Measurements from ENCODE around the gene NEDD4L.

Gene NEDD4L

DNA sequence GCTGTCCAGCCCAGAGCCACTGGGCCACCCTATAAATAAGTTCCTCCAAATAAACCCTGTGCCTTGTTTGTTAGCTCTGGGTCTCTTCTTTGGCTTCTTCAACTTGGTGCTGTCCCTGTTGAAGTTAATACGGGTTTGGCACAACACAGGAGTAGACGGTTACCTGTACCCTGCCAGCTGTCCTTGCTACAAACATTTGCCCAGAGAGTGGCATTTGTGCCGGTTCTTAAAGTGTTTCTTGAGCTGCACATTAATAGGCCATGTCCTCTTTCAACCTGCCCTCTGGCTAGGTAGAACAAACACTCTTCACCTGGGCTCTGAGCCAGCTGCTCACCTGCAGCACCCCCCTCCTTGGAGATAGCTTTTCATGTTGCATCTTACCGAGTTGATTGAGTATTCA is 139.2 kb downstream of the NEDD4L start:
- no peak for DNase-seq (ENCODE audit: low spot score)

DNA sequence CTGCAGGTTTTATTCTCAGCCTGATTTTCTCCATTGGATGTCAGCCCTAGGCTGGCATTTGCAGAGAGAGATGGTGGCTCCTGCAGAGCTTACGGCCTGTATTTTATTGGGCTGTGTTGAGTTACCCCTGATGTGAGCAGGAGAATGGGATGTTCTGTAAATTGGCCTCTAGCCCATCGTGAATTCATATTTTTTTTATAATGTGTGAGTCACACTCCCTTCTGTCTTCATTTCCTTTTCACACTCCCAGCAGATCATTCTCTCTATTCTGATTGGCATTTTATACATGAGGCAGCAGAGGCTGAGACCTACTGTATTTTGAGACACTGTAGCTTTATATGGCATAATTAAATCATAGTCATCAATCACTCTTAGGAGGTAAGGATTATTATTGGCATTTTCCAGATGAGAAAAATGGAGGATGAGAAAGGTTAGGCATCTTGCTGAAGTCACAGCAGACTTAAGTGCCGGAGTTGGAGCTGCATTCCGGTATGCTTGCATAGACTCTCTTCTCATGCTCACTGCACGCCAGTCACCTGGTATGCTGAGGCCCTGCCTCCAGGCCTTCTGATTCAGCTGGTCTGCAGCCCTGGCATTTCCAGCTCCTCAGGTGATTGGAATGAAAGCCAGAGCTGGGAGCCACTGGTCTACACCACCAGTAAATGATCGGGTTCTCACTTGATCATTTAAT is 142.4 kb downstream of the NEDD4L start:
- no peak for DNase-seq (ENCODE audit: low spot score)

DNA sequence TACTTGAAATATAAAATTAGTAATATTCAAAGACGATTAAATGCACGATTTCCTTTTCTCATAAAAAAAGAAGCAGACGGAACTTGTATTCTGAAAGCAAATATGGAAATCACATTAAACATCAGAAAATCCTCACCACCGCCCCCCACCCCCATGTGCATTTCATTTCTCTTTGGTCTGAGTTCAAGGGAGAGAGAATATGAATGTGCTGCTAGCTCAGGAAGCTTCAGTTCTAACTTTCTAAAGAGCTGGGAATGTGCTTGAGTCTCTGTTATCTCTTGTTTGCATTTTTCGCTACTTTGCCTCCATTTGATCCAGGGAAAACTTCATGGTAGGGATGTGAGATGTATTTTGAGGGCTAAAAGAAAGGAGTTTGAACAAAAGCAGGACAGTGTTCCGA is 143.6 kb downstream of the NEDD4L start:
- no peak for DNase-seq (ENCODE audit: low spot score)

DNA sequence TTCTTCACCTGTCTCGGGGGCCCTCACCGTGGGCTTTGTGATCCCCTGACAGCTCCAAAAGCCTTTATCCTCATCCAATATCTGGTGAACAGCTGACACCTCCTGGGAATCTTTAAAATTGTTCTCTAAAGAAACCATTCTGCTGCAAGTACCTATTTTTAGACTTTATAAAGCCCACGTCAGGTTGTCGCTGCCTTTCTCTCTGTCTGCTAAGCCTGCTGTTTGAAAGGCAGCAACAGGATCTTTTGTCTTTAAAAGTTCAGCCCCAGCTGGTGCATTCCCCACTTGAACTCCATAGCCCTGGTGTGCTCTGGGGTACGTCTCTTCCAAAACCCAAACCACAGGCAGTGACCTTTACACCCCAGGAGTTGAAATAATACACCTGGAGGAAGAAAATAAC is 145.0 kb downstream of the NEDD4L start:
- DNase-seq (ENCODE audit: low spot score): no peak

DNA sequence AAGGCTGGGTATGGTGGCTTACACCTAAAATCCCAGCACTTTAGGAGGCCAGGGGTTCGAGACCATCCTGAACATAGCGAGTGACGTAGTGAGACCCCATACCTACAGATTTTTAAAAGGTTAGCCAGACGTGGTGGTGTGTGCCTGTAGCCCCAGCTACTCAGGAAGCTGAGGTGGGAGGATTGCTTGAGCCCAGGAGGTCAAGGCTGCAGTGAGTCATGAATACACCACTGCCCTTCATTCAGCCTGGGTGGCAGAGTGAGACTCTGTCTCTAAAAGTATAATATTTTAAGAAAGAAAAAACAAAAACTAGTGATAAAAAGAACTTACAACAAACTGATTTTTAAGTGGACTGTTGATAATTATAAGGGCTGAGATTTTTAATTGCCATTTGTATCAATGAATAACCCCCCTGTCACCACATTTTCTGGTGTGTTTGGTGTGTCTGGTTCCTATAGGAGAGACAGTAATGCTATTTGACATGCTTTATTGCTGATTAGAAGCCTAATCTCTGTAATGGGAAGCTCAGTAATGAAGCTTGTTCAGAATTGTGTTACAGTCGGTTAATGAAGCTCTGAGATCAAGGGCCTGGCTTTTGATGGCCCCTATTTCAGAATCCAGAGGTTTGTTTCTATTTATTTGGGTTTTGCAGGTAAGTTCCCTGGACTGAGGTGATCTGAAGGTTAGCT is 147.0 kb downstream of the NEDD4L start:
- no peak for DNase-seq (ENCODE audit: low spot score)

DNA sequence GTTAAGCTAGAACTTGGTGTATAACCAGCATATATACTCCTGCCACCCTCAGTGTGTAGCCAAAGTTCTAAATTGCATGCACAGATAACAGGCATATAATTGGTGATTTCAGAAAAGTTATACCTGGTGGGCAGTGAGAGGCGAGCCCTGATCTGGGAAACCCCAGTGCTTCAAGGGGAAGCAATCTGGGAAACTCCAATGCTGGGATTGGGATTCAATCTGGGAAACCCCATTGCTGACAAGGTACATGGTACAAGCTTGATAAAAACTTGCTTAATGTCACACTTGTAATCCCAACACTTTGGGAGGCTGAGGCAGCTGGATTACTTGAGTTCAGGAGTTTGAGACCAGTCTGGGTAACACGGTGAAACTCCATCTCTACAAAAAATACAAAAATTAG is 147.6 kb downstream of the NEDD4L start:
- DNase-seq (ENCODE audit: low spot score): no peak

DNA sequence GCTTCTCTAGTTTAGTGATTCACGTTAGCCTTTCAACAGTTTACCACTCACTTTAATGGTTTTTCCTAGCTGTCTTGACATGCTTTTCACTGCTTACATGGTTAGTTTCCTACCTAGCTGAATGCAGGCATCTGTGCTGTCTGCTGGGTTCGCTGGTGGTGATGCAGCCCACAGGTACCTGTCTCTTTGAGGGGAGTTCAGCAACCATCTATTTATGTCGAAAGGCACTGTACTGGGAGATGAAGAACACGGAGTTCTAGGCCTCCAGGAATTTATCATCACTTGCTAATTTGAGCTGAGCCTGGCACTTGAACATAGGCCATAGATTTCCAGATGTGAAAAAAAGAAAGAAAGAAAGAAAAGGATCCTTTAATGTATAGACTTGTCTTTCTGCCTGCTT is 148.5 kb downstream of the NEDD4L start:
- DNase-seq (ENCODE audit: low spot score): no peak

DNA sequence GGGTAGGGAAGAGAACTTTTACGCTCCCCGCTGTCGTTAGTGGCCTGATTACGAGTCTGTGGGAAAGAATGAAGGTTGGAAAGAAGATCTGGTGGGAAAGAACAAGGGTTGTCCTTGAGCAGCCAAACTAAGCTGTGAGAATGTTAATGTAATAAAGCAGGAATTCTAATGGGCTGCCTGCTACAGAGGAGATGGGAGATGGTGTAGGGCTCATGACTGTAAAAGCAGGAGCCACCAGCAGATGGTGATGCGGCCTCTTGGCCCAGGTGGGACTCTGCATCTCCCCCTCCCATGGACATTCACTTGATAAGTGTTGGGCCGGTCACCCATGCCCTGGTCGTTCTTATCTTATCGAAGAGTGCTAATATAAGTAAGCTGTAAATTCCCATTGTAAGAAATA is 150.0 kb downstream of the NEDD4L start:
- no peak for DNase-seq (ENCODE audit: low spot score)

DNA sequence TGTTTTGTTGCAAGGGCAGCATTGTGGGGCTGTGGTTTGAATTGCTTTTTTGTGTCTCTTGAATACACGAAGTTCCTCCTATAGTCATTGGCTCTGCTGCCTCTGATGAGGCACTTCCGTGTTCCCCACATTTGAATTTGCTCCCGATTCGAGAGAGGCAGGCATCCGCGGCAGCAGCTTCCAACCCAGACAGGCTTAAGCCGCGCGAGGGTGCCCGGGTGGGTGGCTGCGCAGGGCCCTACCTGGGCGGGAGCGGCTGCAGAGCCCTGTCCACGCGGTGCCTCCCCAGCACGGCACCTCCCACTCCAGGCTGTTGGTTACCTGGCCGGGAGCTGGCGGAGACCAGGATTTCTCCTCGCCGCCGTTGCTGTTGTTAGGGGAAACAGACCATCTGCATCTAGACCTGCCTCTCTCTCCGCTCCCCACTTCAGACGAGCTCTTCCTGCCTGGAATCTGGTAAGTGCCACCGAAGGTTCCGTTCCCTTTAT is 151.3 kb downstream of the NEDD4L start:
- DNase-seq (ENCODE audit: low spot score): no peak

DNA sequence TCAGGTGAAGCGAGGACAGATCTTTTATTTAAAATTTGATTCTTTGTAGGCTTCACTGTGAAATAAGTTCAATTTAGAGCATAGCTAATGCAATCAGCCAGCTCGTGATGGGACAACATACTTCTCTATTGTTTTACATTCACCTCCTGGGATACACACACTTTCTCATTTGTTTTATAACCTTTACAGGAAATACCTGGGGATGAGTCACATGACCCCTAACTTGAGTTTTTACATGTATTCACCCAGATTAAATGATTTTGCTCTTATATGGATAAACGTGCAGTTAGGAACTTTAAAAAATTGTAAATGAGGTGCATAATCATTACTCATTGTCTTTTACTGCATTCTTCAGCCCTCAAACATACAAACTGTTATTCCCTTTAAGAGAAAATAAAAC is 152.1 kb downstream of the NEDD4L start:
- no peak for DNase-seq (ENCODE audit: low spot score)

DNA sequence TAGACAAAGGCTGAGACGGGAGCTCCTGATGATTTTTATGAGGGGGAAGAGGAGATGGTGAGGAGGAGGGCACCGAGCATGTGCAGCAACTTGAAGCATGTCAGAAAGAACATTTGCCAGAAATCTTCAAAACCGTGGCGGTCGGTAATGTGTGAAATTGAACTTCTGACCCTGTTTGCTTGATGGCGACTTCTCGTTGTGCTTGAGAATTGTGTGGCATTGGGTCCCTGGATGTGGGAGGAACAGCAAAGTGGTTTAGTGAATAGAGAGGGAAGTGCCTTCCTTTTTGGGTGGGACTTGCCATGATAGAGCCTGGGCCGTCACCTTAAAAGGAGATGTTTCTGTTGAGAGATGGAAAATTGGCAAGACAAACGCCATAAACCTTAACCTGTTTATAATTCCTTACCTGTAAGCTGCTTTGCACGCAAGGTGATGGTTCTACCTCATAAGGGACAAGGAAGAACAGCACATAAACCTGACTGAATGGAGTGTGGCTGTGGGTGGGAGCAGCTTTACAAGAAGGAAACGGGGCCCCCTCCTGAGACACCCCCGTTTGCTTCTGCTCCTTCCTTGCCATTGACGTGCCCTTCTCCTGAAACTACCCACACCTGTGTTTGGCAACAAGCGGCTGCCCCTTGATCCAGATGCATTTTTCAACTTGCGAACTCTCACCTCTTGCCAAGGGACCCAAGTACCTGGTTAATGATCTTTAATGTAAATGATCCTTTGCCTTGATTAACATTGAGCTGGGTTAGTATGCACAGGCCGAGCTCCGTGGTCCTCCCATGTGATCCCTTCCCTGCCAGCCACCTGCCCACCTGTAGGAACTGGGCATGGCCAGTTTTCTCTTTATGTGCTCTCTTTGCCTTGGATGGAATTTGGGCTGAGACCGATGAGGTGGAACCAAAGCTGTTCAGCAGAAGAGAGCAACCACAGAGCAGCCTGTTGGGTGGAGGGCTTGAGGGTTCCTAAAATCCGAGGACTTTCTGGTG is 153.2 kb downstream of the NEDD4L start:
- no peak for DNase-seq (ENCODE audit: low spot score)

DNA sequence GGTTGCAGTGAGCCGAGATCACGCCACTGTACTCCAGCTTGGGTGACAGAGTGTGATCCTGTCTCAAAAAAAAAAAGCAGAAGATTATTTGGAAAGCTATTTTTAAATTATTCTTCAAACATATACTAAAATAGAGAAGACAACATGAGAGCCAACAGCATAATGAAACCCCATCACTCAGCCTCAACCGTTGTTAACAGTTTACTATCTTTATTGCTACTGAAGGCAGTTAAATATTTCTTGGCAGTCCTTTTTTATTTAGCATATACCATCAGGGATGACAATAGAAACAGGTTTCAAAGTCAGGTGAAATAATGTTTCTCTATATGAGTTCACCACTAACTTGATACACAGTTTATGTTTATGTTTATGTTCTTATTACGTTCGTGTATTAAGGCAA is 157.2 kb downstream of the NEDD4L start:
- DNase-seq (ENCODE audit: low spot score): no peak

DNA sequence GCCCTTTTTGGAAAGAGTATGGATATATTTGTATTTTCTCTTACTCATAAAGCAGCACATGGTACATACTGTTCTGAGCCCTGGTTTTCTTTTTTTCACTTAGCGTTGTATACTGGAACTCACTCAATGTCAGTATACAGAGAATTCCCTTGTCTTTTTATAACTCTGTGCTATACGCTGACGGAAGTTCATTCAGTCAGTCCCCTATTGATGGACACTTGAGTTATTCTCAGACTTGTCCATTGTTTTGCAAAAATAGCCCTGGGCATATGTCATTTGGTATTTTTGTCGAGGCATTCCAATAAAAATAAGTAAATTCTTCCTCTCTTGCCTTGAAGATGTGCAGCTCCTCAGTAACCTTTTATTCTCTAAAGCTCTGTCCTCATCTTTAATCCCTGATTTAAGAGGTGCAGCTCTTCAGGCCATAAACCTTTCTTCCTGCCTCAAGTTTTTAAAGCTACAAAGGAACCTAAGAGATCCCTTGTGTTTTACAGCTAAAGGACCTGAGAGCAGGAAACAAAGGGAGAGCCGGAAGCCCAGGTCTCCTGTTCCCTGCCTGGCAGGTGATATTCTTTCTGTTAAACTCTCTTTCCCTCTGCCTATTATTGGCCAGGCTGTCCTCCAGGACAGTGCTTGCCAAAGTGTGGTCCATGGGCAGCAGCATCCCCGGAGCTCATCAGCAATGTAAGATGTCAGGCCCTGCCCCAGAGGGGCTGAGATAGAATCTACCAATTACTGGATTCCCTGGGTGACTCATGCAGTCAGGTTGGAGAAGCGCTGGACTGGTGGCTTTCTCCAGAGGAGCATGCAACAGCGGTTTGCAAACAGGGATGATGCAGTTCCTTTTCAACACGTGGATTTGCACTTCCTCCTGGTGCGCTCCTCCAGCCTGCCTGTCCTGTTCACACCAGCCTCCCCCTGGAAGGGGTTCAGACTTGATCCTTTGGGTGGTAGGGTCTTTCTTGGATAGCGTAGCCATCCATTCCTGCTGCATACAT is 158.0 kb downstream of the NEDD4L start:
- DNase-seq (ENCODE audit: low spot score): no peak

DNA sequence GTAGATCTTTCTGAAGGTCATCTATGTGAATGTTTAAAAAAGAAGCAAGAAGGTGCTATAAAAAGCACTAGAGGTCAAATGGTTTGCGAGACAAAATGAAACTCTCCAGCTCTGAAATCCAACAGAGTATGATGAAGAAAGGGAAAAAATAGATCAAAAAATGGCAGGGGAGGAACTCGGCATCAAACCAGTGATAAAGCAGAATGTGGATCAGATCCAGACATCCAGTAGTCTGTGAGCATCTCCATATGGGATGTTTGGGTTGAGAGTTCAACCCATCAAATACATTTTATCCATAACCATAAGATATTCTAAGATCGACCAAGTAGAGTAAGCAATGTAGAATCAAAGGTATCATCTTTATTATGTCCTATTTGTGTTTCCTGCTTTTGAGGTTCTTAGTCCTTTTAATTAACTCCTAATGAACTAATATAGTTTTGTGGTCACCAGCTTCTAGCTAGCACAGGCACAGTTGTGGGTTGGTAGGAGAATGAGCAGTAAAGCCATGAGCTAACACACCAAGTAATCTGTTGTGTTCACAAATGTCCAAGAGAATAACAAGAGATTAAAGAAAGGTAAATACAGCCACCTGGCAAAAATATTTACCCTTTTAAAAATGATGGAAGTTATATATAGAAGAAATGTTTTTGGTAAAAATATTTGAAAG is 160.9 kb downstream of the NEDD4L start:
- no peak for DNase-seq (ENCODE audit: low spot score)

DNA sequence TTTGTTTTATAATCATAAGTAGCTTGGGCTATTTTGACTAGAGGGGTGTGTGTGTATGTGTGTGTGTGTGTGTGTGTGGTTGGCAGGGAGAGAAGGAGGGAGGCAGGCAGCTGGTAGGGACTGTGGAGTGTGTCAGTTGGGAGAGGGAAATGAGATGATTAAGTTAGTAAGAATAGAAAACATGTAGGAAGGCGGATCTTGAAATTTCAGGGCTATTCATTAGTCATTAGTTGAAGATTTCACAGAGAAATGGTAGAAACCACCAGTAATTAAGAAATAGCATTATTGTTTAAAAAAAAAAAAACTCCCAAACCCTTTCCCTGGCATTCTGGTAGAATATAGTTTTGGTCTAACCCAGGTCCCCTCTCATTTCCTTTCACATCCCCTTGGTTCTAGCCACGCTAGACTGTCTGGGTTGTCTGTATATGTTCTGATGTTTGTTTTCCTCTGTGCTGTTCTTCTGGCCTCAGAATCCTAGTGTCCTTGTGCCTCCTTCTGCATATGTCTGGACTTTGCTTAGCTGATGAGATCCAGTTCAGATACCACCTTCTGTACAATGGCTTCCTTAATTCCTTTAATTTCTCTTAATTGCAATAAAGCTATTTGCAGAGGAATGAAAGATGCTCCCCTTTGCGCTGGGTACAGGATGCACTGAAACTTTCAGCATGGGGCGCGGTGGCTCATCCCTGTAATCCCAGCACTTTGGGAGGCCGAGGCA is 161.6 kb downstream of the NEDD4L start:
- DNase-seq (ENCODE audit: low spot score): no peak

DNA sequence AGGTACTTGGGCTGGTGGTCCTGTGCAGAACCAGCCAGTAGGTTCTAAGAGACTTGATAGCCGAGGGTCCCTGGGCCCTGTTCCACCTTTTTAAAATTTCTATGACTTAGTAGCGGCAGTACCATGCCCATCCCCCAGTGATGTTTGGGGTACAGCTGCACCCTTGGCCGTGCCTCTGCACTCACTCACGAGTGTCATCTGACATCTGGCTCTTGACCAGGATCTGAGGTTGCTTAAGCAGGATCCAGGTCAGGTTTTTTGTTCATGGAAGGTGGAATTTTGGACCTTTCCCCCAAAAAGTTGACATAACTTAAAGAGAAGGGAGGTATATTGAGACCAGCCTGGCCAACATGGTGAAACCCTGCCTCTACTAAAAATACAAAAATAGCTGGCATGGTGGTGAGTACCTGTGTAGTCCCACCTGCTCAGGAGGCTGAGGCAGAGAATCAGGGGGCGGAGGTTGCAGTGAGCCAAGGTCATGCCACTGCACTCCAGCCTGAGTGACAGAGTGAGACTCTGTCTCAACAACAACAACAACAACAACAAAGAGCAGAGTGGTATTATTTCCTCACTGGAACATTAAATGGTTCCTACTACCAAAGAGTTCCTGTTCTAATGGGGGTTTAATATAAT is 163.6 kb downstream of the NEDD4L start:
- DNase-seq (ENCODE audit: low spot score): no peak

DNA sequence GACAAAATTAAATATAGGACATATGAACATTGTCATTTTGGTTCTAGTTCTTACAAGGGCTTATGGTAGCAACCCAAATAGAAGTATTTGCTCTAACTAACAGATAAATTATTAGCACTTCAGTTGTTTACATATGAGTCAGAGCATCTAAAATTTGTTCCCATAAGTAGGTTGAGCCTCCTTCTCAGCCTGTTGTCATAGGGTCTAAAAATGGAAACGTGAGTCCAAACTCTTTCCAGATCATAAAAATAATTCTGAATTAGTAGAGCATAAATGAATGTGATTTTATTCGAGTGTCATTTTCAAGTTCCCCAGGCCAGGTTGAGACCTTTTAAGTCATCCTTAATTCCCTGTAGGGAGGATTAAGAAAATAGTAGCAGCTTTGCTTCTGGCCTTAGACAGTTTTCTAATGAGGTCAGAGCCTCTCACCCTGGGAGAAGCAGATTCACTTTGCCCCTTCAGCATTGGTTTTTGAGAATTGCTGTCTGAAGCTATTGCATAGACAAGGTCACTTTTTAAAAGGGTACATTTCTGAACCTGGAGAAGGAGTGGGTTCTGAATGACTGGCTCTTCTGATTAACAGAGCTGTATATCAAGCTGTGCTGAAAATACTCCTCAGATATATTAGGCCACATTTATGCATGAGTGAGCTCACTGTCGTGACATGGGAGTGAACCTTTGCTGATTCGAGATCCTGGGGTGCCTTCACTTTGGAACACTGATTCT is 164.3 kb downstream of the NEDD4L start:
- no peak for DNase-seq (ENCODE audit: low spot score)

DNA sequence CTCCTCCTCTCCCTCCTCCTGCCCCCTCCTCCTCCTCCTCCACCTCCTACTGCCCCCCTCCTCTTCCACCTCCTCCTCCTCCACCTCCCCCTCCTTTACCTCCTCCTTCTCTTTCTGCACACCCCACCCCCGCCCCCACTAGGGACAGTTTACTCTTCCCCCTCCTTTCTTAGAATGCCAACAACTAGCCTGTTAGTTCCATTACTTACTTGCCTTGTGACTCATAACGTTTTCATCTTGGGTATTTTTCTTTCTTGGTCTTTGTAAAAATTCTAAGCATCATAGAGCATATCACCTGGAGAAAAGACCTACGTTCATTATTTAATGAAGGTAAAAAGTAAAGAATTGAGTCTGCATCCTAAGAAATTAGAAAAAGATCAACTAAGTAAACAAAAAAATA is 165.3 kb downstream of the NEDD4L start:
- no peak for DNase-seq (ENCODE audit: low spot score)

DNA sequence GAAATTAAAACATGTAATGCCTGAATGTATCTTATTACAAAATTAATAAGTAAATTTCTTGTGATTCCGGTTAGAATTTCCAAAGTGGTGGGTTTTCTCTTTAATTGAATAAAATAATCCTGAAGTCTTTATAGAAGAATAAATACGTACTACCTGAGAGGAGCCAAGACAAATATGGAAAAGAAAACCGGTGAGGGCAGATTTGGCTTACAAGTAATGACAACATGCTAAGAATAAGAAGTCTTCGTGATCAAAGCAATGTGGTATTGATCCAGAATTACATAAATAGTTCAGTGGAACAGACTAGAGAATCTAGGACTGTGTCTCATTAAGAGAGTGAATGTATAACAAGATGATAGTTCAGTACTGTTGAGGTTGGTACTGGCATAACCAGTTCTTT is 167.5 kb downstream of the NEDD4L start:
- no peak for DNase-seq (ENCODE audit: low spot score)

Data from hematopoietic multipotent progenitor cell treated with erythropoietin and hydrocortisone succinate and interleukin-3 and kit ligand, for 17 days (in vitro differentiated cells).